Liver (tissue), 9 donors: ENCODE data around the gene PKDREJ. TPM values are rescaled to one million over a fixed set of nuclear protein-coding genes. Genes with fewer than 3 reads are reported as not detected.

ENCODE experiments used
- DNase-seq: peaks from one replicate; pipeline ENCODE4 v3.0.0-alpha.2; 2017; ENCODE audit warnings: low spot score
- H3K27ac ChIP-seq, 2 donors: one replicate each; pipeline ENCODE4 v1.7.0; 2013; ENCODE audit warnings: inconsistent platforms in 2 of 2, low read length in 2 of 2, control low read depth in 1 of 2, low read depth in 1 of 2, mild to moderate bottlenecking in 1 of 2
- H3K27me3 ChIP-seq, 4 donors: one replicate each; pipeline versions ENCODE4 v1.6.1 to v1.7.0; 2013; ENCODE audit warnings: low read length in 3 of 4, inconsistent platforms in 1 of 4, mild to moderate bottlenecking in 1 of 4, moderate library complexity in 1 of 4; ENCODE audit not compliant: control insufficient read depth in 4 of 4, insufficient read depth in 4 of 4
- H3K36me3 ChIP-seq, 4 donors: one replicate each; pipeline versions ENCODE4 v1.6.1 to v1.7.0; 2013; ENCODE audit warnings: low read length in 3 of 4, mild to moderate bottlenecking in 3 of 4, low read depth in 1 of 4, moderate library complexity in 1 of 4; ENCODE audit not compliant: control insufficient read depth in 4 of 4, insufficient read depth in 3 of 4
- H3K4me1 ChIP-seq, 4 donors: one replicate each; pipeline versions ENCODE4 v1.6.1 to v1.7.0; 2013; ENCODE audit warnings: low read length in 3 of 4, mild to moderate bottlenecking in 3 of 4, moderate library complexity in 1 of 4; ENCODE audit not compliant: control insufficient read depth in 4 of 4, insufficient read depth in 4 of 4
- H3K4me3 ChIP-seq, 3 donors: one replicate each; pipeline versions ENCODE4 v1.6.1 to v1.7.0; 2013; ENCODE audit warnings: low read length in 3 of 3, control low read depth in 1 of 3, low read depth in 1 of 3, mild to moderate bottlenecking in 1 of 3
- H3K9ac ChIP-seq, 2 donors: one replicate each; pipeline ENCODE4 v1.7.0; 2013; ENCODE audit warnings: low read length in 2 of 2, mild to moderate bottlenecking in 2 of 2, moderate library complexity in 2 of 2, control low read depth in 1 of 2, low read depth in 1 of 2
- H3K9me3 ChIP-seq, 4 donors: one replicate each; pipeline versions ENCODE4 v1.6.1 to v1.7.0; 2013; ENCODE audit warnings: low read length in 3 of 4; ENCODE audit not compliant: control insufficient read depth in 4 of 4
- FOXA1 ChIP-seq: IDR thresholded peaks from 2 replicates; pipeline ENCODE4 v1.6.1; 2016; ENCODE audit warnings: antibody characterized with exemption
- FOXA2 ChIP-seq: IDR thresholded peaks from 2 replicates; pipeline ENCODE4 v1.6.1; 2016; ENCODE audit warnings: antibody characterized with exemption
- GABPA ChIP-seq, 2 donors: IDR thresholded peaks in 1 of 2; conservative IDR thresholded peaks in 1 of 2; 2 replicates each; pipeline ENCODE4 v1.6.1; 2016; ENCODE audit warnings: antibody characterized with exemption in 2 of 2, mild to moderate bottlenecking in 1 of 2, moderate library complexity in 1 of 2
- HNF4A ChIP-seq, 2 donors: conservative IDR thresholded peaks; 2 replicates each; pipeline ENCODE4 v1.6.1; 2016; ENCODE audit warnings: antibody characterized with exemption in 2 of 2, mild to moderate bottlenecking in 2 of 2
- JUND ChIP-seq, 2 donors: IDR thresholded peaks; 2 replicates each; pipeline ENCODE4 v1.6.1; 2016; ENCODE audit warnings: antibody characterized with exemption in 2 of 2
- MAX ChIP-seq: IDR thresholded peaks from 2 replicates; pipeline ENCODE4 v1.6.1; 2016; ENCODE audit warnings: antibody characterized with exemption
- RAD21 ChIP-seq, 2 donors: IDR thresholded peaks; 2 replicates each; pipeline ENCODE4 v1.6.1; 2016; ENCODE audit warnings: antibody characterized with exemption in 2 of 2, mild to moderate bottlenecking in 2 of 2
- REST ChIP-seq: IDR thresholded peaks from 2 replicates; pipeline ENCODE4 v1.6.1; 2016; ENCODE audit warnings: antibody characterized with exemption, mild to moderate bottlenecking
- RXRA ChIP-seq, 2 donors: IDR thresholded peaks; 2 replicates each; pipeline ENCODE4 v1.6.1; 2017 to 2018; ENCODE audit warnings: antibody characterized with exemption in 2 of 2, mild to moderate bottlenecking in 1 of 2
- SP1 ChIP-seq: IDR thresholded peaks from 2 replicates; pipeline ENCODE4 v1.6.1; 2018; ENCODE audit warnings: antibody characterized with exemption, mild to moderate bottlenecking
- YY1 ChIP-seq: IDR thresholded peaks from 2 replicates; pipeline ENCODE4 v1.6.1; 2016; ENCODE audit warnings: antibody characterized with exemption, mild to moderate bottlenecking
- ZBTB33 ChIP-seq: IDR thresholded peaks from 2 replicates; pipeline ENCODE4 v1.6.1; 2016; ENCODE audit warnings: antibody characterized with exemption
- WGBS: extraction: QIAGEN DNeasy Blood & Tissue Kit; methylation state at CpG from one replicate; pipeline ENCODE4 v1.1.7; 2013; 5-methylcytosine and 5-hydroxymethylcytosine counted together
- polyA plus RNA-seq, 2 donors: library from polyadenylated mRNA; stranded (reverse) in 1 of 2; unstranded in 1 of 2; fragments of 200-250 nt in 1 of 2; fragments of >200 nt in 1 of 2; fragmentation: Nextera tagmentation in 1 of 2; extraction: Ambion mirVana in 1 of 2; gene quantifications; one replicate each; pipeline versions ENCODE4 v1.2.1 to v1.2.3, GENCODE V29; 2013 to 2015
- total RNA-seq, 2 donors: library from RNA; depleted of rRNA; stranded (reverse); fragments of >200 nt; gene quantifications; one replicate each; pipeline ENCODE4 v1.2.3, GENCODE V29; 2014
- donor health status: healthy.
- donor health status: healthy.
- donor health status: healthy.
- donor health status: healthy.
- donor health status: healthy.

The PKDREJ gene
- total and polyA plus RNA-seq, 4 donors = under 0.01 to 0.05 (median 0.02) TPM

GRCh38 chr22:46224898-46225290 is 38.2 kb downstream of the PKDREJ start:
- Histone ChIP-seq H3K27me3 (no peaks in the 10 kb centered on the region), H3K4me3 (no peak overlapping the region), H3K36me3 (peaks cover 16 to 34% (median 30%) of the 10 kb centered on the region in 4 donors), H3K27ac (no peak overlapping the region), H3K4me1 (peaks cover 0 to 5% (median under 1%) of the 10 kb centered on the region in 4 donors), H3K9me3 (no peaks in the 10 kb centered on the region), H3K9ac (no peak overlapping the region)
- TF ChIP-seq JUND (IDR thresholded peaks at IDR 0.05) = no peak
- no peak for TF ChIP-seq RAD21 (IDR thresholded peaks at IDR 0.05)
- no peak for TF ChIP-seq HNF4A (conservative IDR thresholded peaks at IDR 0.05)
- TF ChIP-seq ZBTB33 = no peak
- TF ChIP-seq MAX = no peak
- no peak for DNase-seq
- WGBS = 86% methylated on average over 10 of the region's 10 CpGs

GRCh38 chr22:46224044-46224897 is 38.9 kb downstream of the PKDREJ start:
- H3K4me3 ChIP-seq = no peak overlapping the region
- 63% methylated on average over 23 of the region's 23 CpGs for WGBS
- peaks cover 19 to 40% (median 35%) of the 10 kb centered on the region in 4 donors for H3K36me3 ChIP-seq
- peaks cover 0 to 7% (median 3%) of the 10 kb centered on the region in 4 donors for H3K4me1 ChIP-seq
- H3K27ac ChIP-seq = peak overlapping the region; percentile 40 to 61
- no peak overlapping the region for H3K9ac ChIP-seq
- DNase-seq = no peak
- no peaks in the 10 kb centered on the region for H3K9me3 ChIP-seq
- peak in 1 of 2 donors; percentile 74 for TF ChIP-seq RXRA (IDR thresholded peaks at IDR 0.05)
- TF ChIP-seq FOXA2 = no peak
- peak in 1 of 2 donors; percentile 48 for TF ChIP-seq HNF4A (conservative IDR thresholded peaks at IDR 0.05)
- TF ChIP-seq JUND (IDR thresholded peaks at IDR 0.05) = peak in 1 of 2 donors; percentile 43
- no peak for TF ChIP-seq YY1
- TF ChIP-seq ZBTB33 = no peak
- no peak for TF ChIP-seq SP1
- no peak for TF ChIP-seq FOXA1
- no peaks in the 10 kb centered on the region for H3K27me3 ChIP-seq

GRCh38 chr22:46220921-46221320 is 42.2 kb downstream of the PKDREJ start:
- Histone ChIP-seq H3K9ac (no peak overlapping the region), H3K4me3 (no peak overlapping the region), H3K4me1 (peaks cover 0 to 7% (median 3%) of the 10 kb centered on the region in 4 donors), H3K36me3 (peaks cover 31 to 55% (median 52%) of the 10 kb centered on the region in 4 donors), H3K27ac (no peak overlapping the region), H3K27me3 (no peaks in the 10 kb centered on the region), H3K9me3 (no peaks in the 10 kb centered on the region)
- no peak for DNase-seq
- 96% methylated on average over 5 of the region's 5 CpGs for WGBS
- TF ChIP-seq JUND (IDR thresholded peaks at IDR 0.05) (no peak), SP1 (no peak), HNF4A (conservative IDR thresholded peaks at IDR 0.05) (no peak), GABPA (IDR thresholded peaks at IDR 0.05 in 1 of 2, conservative IDR thresholded peaks at IDR 0.05 in 1 of 2) (no peak), REST (no peak), RAD21 (IDR thresholded peaks at IDR 0.05) (no peak)
